ENCODE data around the gene KIAA0825.

DNA sequence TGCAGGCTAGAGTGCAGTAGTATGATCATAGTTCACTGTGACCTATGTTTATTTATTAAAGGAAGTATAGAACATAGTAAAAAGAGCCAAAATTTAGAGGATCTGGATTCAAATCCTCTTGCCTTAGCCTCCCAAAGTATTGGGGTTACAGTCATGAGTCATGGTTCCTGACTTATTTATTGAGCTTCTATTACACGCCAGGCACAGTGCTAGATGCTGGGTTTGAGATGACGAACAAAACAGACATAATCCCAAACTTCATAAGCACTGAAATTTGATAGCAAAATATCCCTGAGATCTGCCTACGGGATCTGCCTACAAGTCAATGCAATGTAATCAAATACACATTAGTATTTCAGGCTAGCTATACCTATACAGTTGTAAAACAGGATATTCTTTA is 2.5 kb downstream of the KIAA0825 start:
- TF ChIP-seq EZH2 (IDR thresholded peaks at IDR 0.05; ENCODE audit: insufficient read depth, poor library complexity, severe bottlenecking) (no peak), EZH2phosphoT487 (IDR thresholded peaks at IDR 0.05; ENCODE audit: insufficient read depth, low read depth) (no peak)
